HepG2 (cell line): ENCODE results near the gene ZMYND8. TPM values are rescaled to one million over a fixed set of nuclear protein-coding genes. Genes with fewer than 3 reads are reported as not detected.
A peak's percentile ranks its signal among the peaks of the same experiment; 100 is the strongest.

Experiments
- ARID3A ChIP-seq: IDR thresholded peaks from 2 replicates; pipeline ENCODE4 v1.6.1; 2012; ENCODE audit warnings: low read depth, low read length, improper control_type of control experiment
- BCL3 ChIP-seq: sonication (generic); formaldehyde crosslinking; IDR thresholded peaks from 2 replicates; pipeline ENCODE4 v1.5.1; 2020; ENCODE audit warnings: mild to moderate bottlenecking, missing genetic modification reagents, moderate library complexity
- CHCHD3 ChIP-seq: sonication (generic); formaldehyde crosslinking; IDR thresholded peaks from 2 replicates; pipeline ENCODE4 v1.8.0; 2022; ENCODE audit warnings: mild to moderate bottlenecking, missing genetic modification reagents, moderate library complexity
- CSRNP2 ChIP-seq: sonication (generic); formaldehyde crosslinking; conservative IDR thresholded peaks from 2 replicates; pipeline ENCODE4 v1.8.0; 2022; ENCODE audit warnings: low read depth, missing genetic modification reagents
- EEA1 ChIP-seq: sonication (generic); formaldehyde crosslinking; IDR thresholded peaks from 2 replicates; pipeline ENCODE4 v1.5.1; 2020; ENCODE audit warnings: mild to moderate bottlenecking, missing genetic modification reagents, borderline replicate concordance
- FOXP1 ChIP-seq, 2 experiments: fragments of 450-650 bp in 1 of 2; IDR thresholded peaks; 2 replicates each; pipeline ENCODE4 v1.6.1; 2017 to 2018; ENCODE audit warnings: antibody characterized with exemption in 1 of 2
- GABPA ChIP-seq, 2 experiments: IDR thresholded peaks; 2 replicates each; pipeline ENCODE4 v1.6.1; 2011 to 2016; ENCODE audit warnings: low read depth in 2 of 2, low read length in 1 of 2, missing biosample characterization in 1 of 2, missing genetic modification characterization in 1 of 2
- GLI4 ChIP-seq: sonication (generic); formaldehyde crosslinking; IDR thresholded peaks from 2 replicates; pipeline ENCODE4 v1.5.1; 2020; ENCODE audit warnings: missing genetic modification reagents, mild to moderate bottlenecking, moderate library complexity, borderline replicate concordance
- GTF3A ChIP-seq: sonication (generic); formaldehyde crosslinking; conservative IDR thresholded peaks from 2 replicates; pipeline ENCODE4 v1.4.0; 2020; ENCODE audit warnings: mild to moderate bottlenecking, missing genetic modification reagents
- HMG20B ChIP-seq: conservative IDR thresholded peaks from 2 replicates; pipeline ENCODE4 v1.6.1; 2016; ENCODE audit warnings: missing genetic modification reagents, missing compliant biosample characterization
- KAT8 ChIP-seq: IDR thresholded peaks from 2 replicates; pipeline ENCODE4 v1.6.1; 2016; ENCODE audit warnings: missing genetic modification reagents, missing compliant biosample characterization
- NCOR1 ChIP-seq: fragments of 200-600 bp; sonication (generic); IDR thresholded peaks from 2 replicates; pipeline ENCODE4 v1.7.0; 2017; ENCODE audit warnings: antibody characterized with exemption, low read length, borderline replicate concordance
- RFX3 ChIP-seq: IDR thresholded peaks from 2 replicates; pipeline ENCODE4 v1.6.1; 2016; ENCODE audit warnings: missing biosample characterization, missing genetic modification reagents
- TARDBP ChIP-seq: sonication (generic); formaldehyde crosslinking; IDR thresholded peaks from 2 replicates; pipeline ENCODE4 v1.8.0; 2022; ENCODE audit warnings: mild to moderate bottlenecking, missing genetic modification reagents
- USF2 ChIP-seq, 2 experiments: sonication (generic) in 1 of 2; formaldehyde crosslinking in 1 of 2; IDR thresholded peaks; 2 replicates each; pipeline versions ENCODE4 v1.5.1 to v1.6.1; 2011 to 2020; ENCODE audit warnings: borderline replicate concordance in 1 of 2, low read depth in 1 of 2, low read length in 1 of 2, mild to moderate bottlenecking in 1 of 2, missing genetic modification reagents in 1 of 2, moderate library complexity in 1 of 2
- YEATS2 ChIP-seq: sonication (generic); formaldehyde crosslinking; IDR thresholded peaks from 2 replicates; pipeline ENCODE4 v1.4.0; 2020; ENCODE audit warnings: missing genetic modification reagents, borderline replicate concordance
- ZNF510 ChIP-seq: sonication (generic); formaldehyde crosslinking; IDR thresholded peaks from 2 replicates; pipeline ENCODE4 v1.4.0; 2020; ENCODE audit warnings: low read depth, mild to moderate bottlenecking, missing genetic modification reagents
- ZNF652 ChIP-seq: IDR thresholded peaks from 2 replicates; pipeline ENCODE4 v1.6.1; 2016; ENCODE audit warnings: low read depth, borderline replicate concordance
- ZNF784 ChIP-seq: sonication (generic); formaldehyde crosslinking; IDR thresholded peaks from 2 replicates; pipeline ENCODE4 v1.5.1; 2020; ENCODE audit warnings: missing genetic modification reagents, mild to moderate bottlenecking, borderline replicate concordance
- polyA plus RNA-seq, 8 experiments: library from polyadenylated mRNA; depleted of rRNA in 3 of 8; stranded (reverse) in 7 of 8; unstranded in 1 of 8; fragments of >200 nt; fragmentation: Illumina TruSeq in 4 of 8; extraction: Trizol in 4 of 8; gene quantifications; 2 replicates each; pipeline versions ENCODE4 v1.2.1 to v1.2.3, GENCODE V29; 2011 to 2016; ENCODE audit warnings: low read depth in 4 of 8, missing spikeins in 1 of 8, mixed read lengths in 1 of 8; ENCODE audit not compliant: insufficient read depth in 1 of 8
- total RNA-seq, 5 experiments: library from RNA; depleted of rRNA; stranded (reverse); fragments of >200 nt; fragmentation: Illumina TruSeq; extraction: Trizol; gene quantifications; 2 replicates each; pipeline ENCODE4 v1.2.3, GENCODE V29; 2016; ENCODE audit warnings: low read depth in 1 of 5

Gene ZMYND8
- total and polyA plus RNA-seq, 2 of the 13 experiments (the other 11 are each of a cell fraction or from before 2014, with no cell fraction given), result 53.9 to 84.7 TPM

- TF ChIP-seq CSRNP2, result no peak
- TF ChIP-seq ARID3A, result peak; percentile 85
- 0 out of 2 replicates have a peak, but pooled peaks have one; percentile 22 for TF ChIP-seq GTF3A (CRISPR knock-in tag)
- TF ChIP-seq NCOR1, result no peak
- no peak for TF ChIP-seq ZNF510 (CRISPR knock-in tag)
- TF ChIP-seq USF2 (IDR thresholded peaks at IDR 0.05; ENCODE audit: low read depth, low read length), result peak; percentile 98
- peak; percentile 98; the same call in 1 of the 2 replicates for TF ChIP-seq USF2 (CRISPR knock-in tag; IDR thresholded peaks at IDR 0.05; ENCODE audit: borderline replicate concordance)
- no peak for TF ChIP-seq EEA1 (CRISPR knock-in tag)
- TF ChIP-seq FOXP1 (IDR thresholded peaks at IDR 0.05), result no peak
- TF ChIP-seq FOXP1 (CRISPR knock-in tag; IDR thresholded peaks at IDR 0.05), result 0 out of 2 replicates have a peak, but pooled peaks have one; percentile 9
- 0 out of 2 replicates have a peak, but pooled peaks have one; percentile 36 for TF ChIP-seq ZNF784 (CRISPR knock-in tag)
- TF ChIP-seq BCL3 (CRISPR knock-in tag), result peak; percentile 77
- peak; percentile 59; the same call in 1 of the 2 replicates for TF ChIP-seq TARDBP
- TF ChIP-seq KAT8 (CRISPR knock-in tag), result peak; percentile 93
- TF ChIP-seq HMG20B (CRISPR knock-in tag), result no peak
- TF ChIP-seq CHCHD3, result no peak
- TF ChIP-seq GABPA (IDR thresholded peaks at IDR 0.05; ENCODE audit: low read depth, low read length), result peak; percentile 34; the same call in 1 of the 2 replicates
- TF ChIP-seq GABPA (CRISPR knock-in tag; IDR thresholded peaks at IDR 0.05; ENCODE audit: low read depth), result peak; percentile 91
- TF ChIP-seq RFX3 (CRISPR knock-in tag), result no peak
- no peak for TF ChIP-seq ZNF652
- TF ChIP-seq YEATS2 (CRISPR knock-in tag), result no peak; the same call in 1 of the 2 replicates
- peak; percentile 75; the same call in 1 of the 2 replicates for TF ChIP-seq GLI4
These were observed 175.2 kb downstream of the ZMYND8 start (continued) for GRCh38 chr20:47181056-47181862.
